Measurements from ENCODE around the gene PLEKHF1.

PLEKHF1 gene

GRCh38 chr19:29658221-29658991 lies 6.9 kb upstream of the PLEKHF1 start:
- no peak for DNase-seq (ENCODE audit: extremely low read depth, insufficient read length)
- no peak for TF ChIP-seq CTCF (IDR thresholded peaks at IDR 0.05; ENCODE audit: insufficient read depth, low read length, poor library complexity, severe bottlenecking)
- Histone ChIP-seq H3K27me3 (replicated peaks; ENCODE audit: control insufficient read depth, insufficient read depth, low read length) (no peaks in the 10 kb centered on the region), H3K36me3 (ENCODE audit: control insufficient read depth, insufficient read depth, low read length) (no peaks in the 10 kb centered on the region), H3K4me3 (replicated peaks; ENCODE audit: low read depth, low read length) (no peak overlapping the region)

GRCh38 chr19:29660835-29661234 lies 4.4 kb upstream of the PLEKHF1 start:
- no peaks in the 10 kb centered on the region for H3K36me3 ChIP-seq (ENCODE audit: control insufficient read depth, insufficient read depth, low read length)
- DNase-seq (ENCODE audit: extremely low read depth, insufficient read length), result no peak

GRCh38 chr19:29662278-29662603 lies 3.0 kb upstream of the PLEKHF1 start:
- Histone ChIP-seq H3K27me3 (replicated peaks; ENCODE audit: control insufficient read depth, insufficient read depth, low read length) (no peaks in the 10 kb centered on the region), H3K4me3 (replicated peaks; ENCODE audit: low read depth, low read length) (no peak overlapping the region), H3K36me3 (ENCODE audit: control insufficient read depth, insufficient read depth, low read length) (peaks cover 1% of the 10 kb centered on the region; the same call in 1 of the 2 replicates)
- DNase-seq (ENCODE audit: extremely low read depth, insufficient read length), result no peak
- TF ChIP-seq CTCF (IDR thresholded peaks at IDR 0.05; ENCODE audit: insufficient read depth, low read length, poor library complexity, severe bottlenecking), result no peak

More at GRCh38 chr19:29660835-29661234, 4.4 kb upstream of the PLEKHF1 start:
- no peak for TF ChIP-seq CTCF (IDR thresholded peaks at IDR 0.05; ENCODE audit: insufficient read depth, low read length, poor library complexity, severe bottlenecking)
- no peak overlapping the region for H3K4me3 ChIP-seq (replicated peaks; ENCODE audit: low read depth, low read length)
- no peaks in the 10 kb centered on the region for H3K27me3 ChIP-seq (replicated peaks; ENCODE audit: control insufficient read depth, insufficient read depth, low read length)

GRCh38 chr19:29662604-29663404 lies 2.5 kb upstream of the PLEKHF1 start:
- TF ChIP-seq CTCF (IDR thresholded peaks at IDR 0.05; ENCODE audit: insufficient read depth, low read length, poor library complexity, severe bottlenecking), result no peak
- Histone ChIP-seq H3K36me3 (ENCODE audit: control insufficient read depth, insufficient read depth, low read length) (peaks cover 1% of the 10 kb centered on the region; the same call in 1 of the 2 replicates), H3K4me3 (replicated peaks; ENCODE audit: low read depth, low read length) (no peak overlapping the region), H3K27me3 (replicated peaks; ENCODE audit: control insufficient read depth, insufficient read depth, low read length) (no peaks in the 10 kb centered on the region)
- DNase-seq (ENCODE audit: extremely low read depth, insufficient read length), result no peak

GRCh38 chr19:29663861-29664752 lies 1.2 kb upstream of the PLEKHF1 start:
- H3K27me3 ChIP-seq (replicated peaks; ENCODE audit: control insufficient read depth, insufficient read depth, low read length), result no peaks in the 10 kb centered on the region
- peak overlapping the region; percentile 78 for H3K4me3 ChIP-seq (replicated peaks; ENCODE audit: low read depth, low read length)
- peaks cover 1% of the 10 kb centered on the region; the same call in 1 of the 2 replicates for H3K36me3 ChIP-seq (ENCODE audit: control insufficient read depth, insufficient read depth, low read length)
- DNase-seq (ENCODE audit: extremely low read depth, insufficient read length), result no peak
- no peak for TF ChIP-seq CTCF (IDR thresholded peaks at IDR 0.05; ENCODE audit: insufficient read depth, low read length, poor library complexity, severe bottlenecking)
